IPS-18a (cell line): ENCODE data around the gene BCAS4.

Source experiments
- H3K27ac ChIP-seq: one replicate; pipeline ENCODE4 v1.5.1; 2013; ENCODE audit warnings: low read length
- H3K27me3 ChIP-seq: one replicate; pipeline ENCODE4 v1.6.1; 2013; ENCODE audit warnings: mild to moderate bottlenecking, low read length; ENCODE audit not compliant: control insufficient read depth, insufficient read depth
- H3K36me3 ChIP-seq: one replicate; pipeline ENCODE4 v1.6.1; 2013; ENCODE audit warnings: low read depth, low read length; ENCODE audit not compliant: control insufficient read depth
- H3K4me1 ChIP-seq: one replicate; pipeline ENCODE4 v1.6.1; 2013; ENCODE audit warnings: low read depth, low read length; ENCODE audit not compliant: control insufficient read depth
- H3K4me3 ChIP-seq: one replicate; pipeline ENCODE4 v1.5.1; 2013; ENCODE audit warnings: low read length
- H3K9ac ChIP-seq: one replicate; pipeline ENCODE4 v1.6.1; 2013; ENCODE audit warnings: mild to moderate bottlenecking, low read length, moderate library complexity
- H3K9me3 ChIP-seq: one replicate; pipeline ENCODE4 v1.6.1; 2013; ENCODE audit warnings: low read depth, low read length; ENCODE audit not compliant: control insufficient read depth

The BCAS4 gene

GRCh38 chr20:50819349-50819748 lies 24.5 kb downstream of the BCAS4 start:
- Histone ChIP-seq H3K27ac (no peak overlapping the region), H3K4me1 (peaks cover 7% of the 10 kb centered on the region), H3K9me3 (no peaks in the 10 kb centered on the region), H3K27me3 (no peaks in the 10 kb centered on the region), H3K4me3 (no peak overlapping the region), H3K9ac (no peak overlapping the region), H3K36me3 (no peaks in the 10 kb centered on the region)

- H3K9me3 ChIP-seq = no peaks in the 10 kb centered on the region
- no peak overlapping the region for H3K9ac ChIP-seq
- H3K4me1 ChIP-seq = peaks cover 7% of the 10 kb centered on the region
Measured at GRCh38 chr20:50820515-50821256, 25.8 kb downstream of the BCAS4 start.

GRCh38 chr20:50821257-50821921 lies 26.5 kb downstream of the BCAS4 start:
- no peak overlapping the region for H3K27ac ChIP-seq
- no peaks in the 10 kb centered on the region for H3K36me3 ChIP-seq
- no peaks in the 10 kb centered on the region for H3K27me3 ChIP-seq
- H3K9me3 ChIP-seq = no peaks in the 10 kb centered on the region
- H3K4me3 ChIP-seq = no peak overlapping the region
- H3K4me1 ChIP-seq = peaks cover 7% of the 10 kb centered on the region
- no peak overlapping the region for H3K9ac ChIP-seq

More at GRCh38 chr20:50820515-50821256, 25.8 kb downstream of the BCAS4 start:
- H3K27me3 ChIP-seq = no peaks in the 10 kb centered on the region
- H3K4me3 ChIP-seq = no peak overlapping the region
- H3K27ac ChIP-seq = no peak overlapping the region
- H3K36me3 ChIP-seq = no peaks in the 10 kb centered on the region

- H3K9ac ChIP-seq = no peak overlapping the region
- no peak overlapping the region for H3K27ac ChIP-seq
- H3K27me3 ChIP-seq = no peaks in the 10 kb centered on the region
- peaks cover 7% of the 10 kb centered on the region for H3K4me1 ChIP-seq
- no peak overlapping the region for H3K4me3 ChIP-seq
- H3K9me3 ChIP-seq = no peaks in the 10 kb centered on the region
- no peaks in the 10 kb centered on the region for H3K36me3 ChIP-seq
Measured at GRCh38 chr20:50821994-50822393, 27.1 kb downstream of the BCAS4 start.

- H3K4me1 ChIP-seq = peaks cover under 1% of the 10 kb centered on the region
- no peaks in the 10 kb centered on the region for H3K27me3 ChIP-seq
- no peaks in the 10 kb centered on the region for H3K9me3 ChIP-seq
- no peak overlapping the region for H3K4me3 ChIP-seq
- H3K9ac ChIP-seq = no peak overlapping the region
- H3K27ac ChIP-seq = no peak overlapping the region
- H3K36me3 ChIP-seq = no peaks in the 10 kb centered on the region
Measured at GRCh38 chr20:50823319-50823718, 28.5 kb downstream of the BCAS4 start.

- H3K36me3 ChIP-seq = no peaks in the 10 kb centered on the region
- H3K27ac ChIP-seq = no peak overlapping the region
- no peaks in the 10 kb centered on the region for H3K9me3 ChIP-seq
- H3K4me3 ChIP-seq = no peak overlapping the region
- H3K9ac ChIP-seq = no peak overlapping the region
- H3K27me3 ChIP-seq = no peaks in the 10 kb centered on the region
- H3K4me1 ChIP-seq = no peaks in the 10 kb centered on the region
Measured at GRCh38 chr20:50824137-50824536, 29.3 kb downstream of the BCAS4 start.

- H3K27ac ChIP-seq = no peak overlapping the region
- H3K9ac ChIP-seq = no peak overlapping the region
- no peaks in the 10 kb centered on the region for H3K36me3 ChIP-seq
- no peaks in the 10 kb centered on the region for H3K9me3 ChIP-seq
- H3K27me3 ChIP-seq = no peaks in the 10 kb centered on the region
- no peaks in the 10 kb centered on the region for H3K4me1 ChIP-seq
- H3K4me3 ChIP-seq = no peak overlapping the region
Measured at GRCh38 chr20:50826121-50826520, 31.3 kb downstream of the BCAS4 start.

GRCh38 chr20:50828363-50829136 lies 33.7 kb downstream of the BCAS4 start:
- Histone ChIP-seq H3K4me1 (no peaks in the 10 kb centered on the region), H3K27ac (no peak overlapping the region), H3K4me3 (no peak overlapping the region), H3K9me3 (no peaks in the 10 kb centered on the region), H3K36me3 (no peaks in the 10 kb centered on the region), H3K9ac (no peak overlapping the region), H3K27me3 (no peaks in the 10 kb centered on the region)

- Histone ChIP-seq H3K27ac (no peak overlapping the region), H3K9me3 (no peaks in the 10 kb centered on the region), H3K9ac (no peak overlapping the region), H3K4me3 (no peak overlapping the region), H3K4me1 (no peaks in the 10 kb centered on the region), H3K27me3 (no peaks in the 10 kb centered on the region), H3K36me3 (no peaks in the 10 kb centered on the region)
Measured at GRCh38 chr20:50831622-50832021, 36.8 kb downstream of the BCAS4 start.

- H3K27ac ChIP-seq = no peak overlapping the region
- no peaks in the 10 kb centered on the region for H3K27me3 ChIP-seq
- no peaks in the 10 kb centered on the region for H3K9me3 ChIP-seq
- H3K36me3 ChIP-seq = no peaks in the 10 kb centered on the region
- H3K4me1 ChIP-seq = no peaks in the 10 kb centered on the region
- no peak overlapping the region for H3K4me3 ChIP-seq
- H3K9ac ChIP-seq = no peak overlapping the region
Measured at GRCh38 chr20:50834599-50835005, 39.7 kb downstream of the BCAS4 start.

- Histone ChIP-seq H3K4me1 (no peaks in the 10 kb centered on the region), H3K4me3 (no peak overlapping the region), H3K36me3 (no peaks in the 10 kb centered on the region), H3K27me3 (no peaks in the 10 kb centered on the region), H3K9me3 (no peaks in the 10 kb centered on the region), H3K9ac (no peak overlapping the region), H3K27ac (no peak overlapping the region)
Measured at GRCh38 chr20:50837532-50838321, 42.9 kb downstream of the BCAS4 start.
